ENCODE measurements around the gene CCR9.

Gene CCR9

DNA sequence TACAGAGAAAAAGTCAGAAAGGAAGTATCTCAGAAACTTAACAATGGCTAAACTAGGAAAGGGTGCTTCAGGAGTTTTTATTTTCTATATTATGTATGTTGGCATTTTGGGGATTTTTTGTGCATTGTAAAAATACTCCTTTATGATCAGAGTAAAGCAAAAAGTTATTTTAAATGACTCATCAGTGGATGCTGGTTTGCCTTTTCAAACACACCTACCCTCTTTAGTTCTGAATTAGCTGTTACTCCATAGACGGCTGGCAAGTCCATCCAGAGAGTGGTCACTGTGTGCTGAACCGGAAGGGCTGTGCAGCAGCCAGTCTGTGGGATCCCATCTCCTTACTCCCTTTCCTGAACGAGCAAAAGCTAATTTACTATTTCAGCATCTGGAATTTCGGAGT is 942 bp downstream of the CCR9 start:
- no peaks in the 10 kb centered on the region for H3K36me3 ChIP-seq (ENCODE audit: control insufficient read depth, insufficient read depth, low read length)
- no peaks in the 10 kb centered on the region for H3K4me1 ChIP-seq (ENCODE audit: control insufficient read depth, insufficient read depth, low read length, poor library complexity, severe bottlenecking)
- no peak overlapping the region for H3K4me3 ChIP-seq (ENCODE audit: insufficient read depth, low read depth, low read length, poor library complexity, severe bottlenecking)
- H3K27me3 ChIP-seq (replicated peaks; ENCODE audit: control insufficient read depth, insufficient read depth, low read length, poor library complexity, severe bottlenecking) = no peaks in the 10 kb centered on the region
- no peak for DNase-seq
- H3K27ac ChIP-seq (ENCODE audit: insufficient read depth, low read length, poor library complexity, severe bottlenecking) = no peak overlapping the region
- no peaks in the 10 kb centered on the region for H3K9me3 ChIP-seq (ENCODE audit: control insufficient read depth, low read length)

DNA sequence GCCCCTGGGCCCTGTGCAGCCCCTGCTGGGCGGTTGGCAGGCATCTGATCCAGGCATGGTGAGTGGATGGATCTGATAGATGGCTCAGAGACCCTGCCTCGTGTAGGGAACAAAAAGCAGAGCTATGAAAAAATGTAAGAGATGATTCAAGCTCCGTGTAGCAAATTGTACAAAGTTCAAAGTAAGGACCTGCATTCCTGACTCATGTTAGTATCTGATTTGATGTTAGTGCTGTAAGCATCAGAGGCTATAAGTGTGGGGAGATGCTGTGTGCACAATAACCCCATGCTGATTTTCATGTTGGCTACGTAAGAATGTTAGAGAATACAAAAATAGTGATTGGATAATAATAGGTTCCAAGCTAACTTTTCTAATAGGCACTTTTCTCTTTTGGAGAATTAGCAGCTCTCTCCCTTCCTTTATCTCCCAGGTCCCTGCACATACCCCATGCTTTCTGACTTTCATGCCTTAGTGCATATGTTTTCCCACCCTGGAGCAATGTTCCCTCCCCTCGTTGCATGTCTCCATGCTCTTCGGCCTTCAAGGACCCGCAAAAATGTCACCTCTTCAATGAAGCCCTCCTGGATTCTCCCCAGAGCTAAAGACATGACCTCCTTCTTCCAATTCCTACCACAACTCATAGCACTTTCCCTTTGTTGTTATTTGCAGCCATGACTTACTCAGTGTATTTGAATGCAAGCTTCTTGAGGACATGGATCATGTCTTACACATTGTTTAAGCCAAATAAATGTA is 1.6 kb downstream of the CCR9 start:
- no peak overlapping the region for H3K27ac ChIP-seq (ENCODE audit: insufficient read depth, low read length, poor library complexity, severe bottlenecking)
- H3K36me3 ChIP-seq (ENCODE audit: control insufficient read depth, insufficient read depth, low read length) = no peaks in the 10 kb centered on the region
- no peak for DNase-seq
- H3K4me1 ChIP-seq (ENCODE audit: control insufficient read depth, insufficient read depth, low read length, poor library complexity, severe bottlenecking) = no peaks in the 10 kb centered on the region
- no peak overlapping the region for H3K4me3 ChIP-seq (ENCODE audit: insufficient read depth, low read depth, low read length, poor library complexity, severe bottlenecking)
- H3K9me3 ChIP-seq (ENCODE audit: control insufficient read depth, low read length) = no peaks in the 10 kb centered on the region
- H3K27me3 ChIP-seq (replicated peaks; ENCODE audit: control insufficient read depth, insufficient read depth, low read length, poor library complexity, severe bottlenecking) = no peaks in the 10 kb centered on the region

DNA sequence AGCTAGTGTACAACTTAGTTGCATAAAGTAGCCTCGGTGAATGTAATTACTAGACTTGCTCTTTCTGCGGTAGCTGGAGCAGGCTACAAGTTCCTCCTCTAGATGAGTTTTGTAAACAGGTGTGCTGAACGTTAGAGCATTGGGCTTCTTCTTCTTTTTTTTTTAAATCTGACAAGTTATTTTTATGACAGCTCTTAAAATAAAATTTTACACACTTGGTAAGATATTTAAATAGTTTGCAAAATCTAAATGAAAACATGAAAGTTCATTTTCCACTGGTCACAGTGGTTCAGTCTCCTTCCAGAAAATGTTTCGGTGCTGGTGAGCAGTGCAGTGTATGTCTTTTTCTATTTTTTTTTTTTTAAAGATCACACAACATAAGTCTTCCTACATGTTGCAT is 3.0 kb downstream of the CCR9 start:
- no peak overlapping the region for H3K4me3 ChIP-seq (ENCODE audit: insufficient read depth, low read depth, low read length, poor library complexity, severe bottlenecking)
- DNase-seq = no peak
- no peaks in the 10 kb centered on the region for H3K36me3 ChIP-seq (ENCODE audit: control insufficient read depth, insufficient read depth, low read length)
- no peaks in the 10 kb centered on the region for H3K4me1 ChIP-seq (ENCODE audit: control insufficient read depth, insufficient read depth, low read length, poor library complexity, severe bottlenecking)
- H3K27ac ChIP-seq (ENCODE audit: insufficient read depth, low read length, poor library complexity, severe bottlenecking) = no peak overlapping the region
- no peaks in the 10 kb centered on the region for H3K9me3 ChIP-seq (ENCODE audit: control insufficient read depth, low read length)
- H3K27me3 ChIP-seq (replicated peaks; ENCODE audit: control insufficient read depth, insufficient read depth, low read length, poor library complexity, severe bottlenecking) = no peaks in the 10 kb centered on the region

DNA sequence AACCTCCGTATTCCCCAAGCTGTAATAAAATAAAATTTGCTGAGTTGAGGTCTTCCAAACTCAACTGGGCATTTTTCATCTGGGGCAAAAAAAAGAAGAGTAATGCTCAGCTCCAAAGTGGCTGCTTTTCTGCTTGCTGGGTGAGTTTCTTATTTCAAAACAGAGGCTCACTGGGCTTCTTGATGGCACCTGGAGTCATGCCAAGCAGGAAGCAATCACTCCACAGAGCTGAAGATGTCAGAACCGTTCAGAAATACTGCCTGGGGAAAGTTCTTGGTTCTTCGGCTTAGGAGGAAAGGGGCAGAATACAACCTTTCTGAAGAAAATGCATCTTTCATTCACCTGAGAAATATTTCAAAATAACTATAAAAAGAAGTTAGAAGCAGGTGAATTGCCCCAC is 4.1 kb downstream of the CCR9 start:
- DNase-seq = no peak
- Histone ChIP-seq H3K27ac (ENCODE audit: insufficient read depth, low read length, poor library complexity, severe bottlenecking) (no peak overlapping the region), H3K9me3 (ENCODE audit: control insufficient read depth, low read length) (no peaks in the 10 kb centered on the region), H3K27me3 (replicated peaks; ENCODE audit: control insufficient read depth, insufficient read depth, low read length, poor library complexity, severe bottlenecking) (no peaks in the 10 kb centered on the region), H3K36me3 (ENCODE audit: control insufficient read depth, insufficient read depth, low read length) (no peaks in the 10 kb centered on the region), H3K4me3 (ENCODE audit: insufficient read depth, low read depth, low read length, poor library complexity, severe bottlenecking) (no peak overlapping the region), H3K4me1 (ENCODE audit: control insufficient read depth, insufficient read depth, low read length, poor library complexity, severe bottlenecking) (no peaks in the 10 kb centered on the region)

DNA sequence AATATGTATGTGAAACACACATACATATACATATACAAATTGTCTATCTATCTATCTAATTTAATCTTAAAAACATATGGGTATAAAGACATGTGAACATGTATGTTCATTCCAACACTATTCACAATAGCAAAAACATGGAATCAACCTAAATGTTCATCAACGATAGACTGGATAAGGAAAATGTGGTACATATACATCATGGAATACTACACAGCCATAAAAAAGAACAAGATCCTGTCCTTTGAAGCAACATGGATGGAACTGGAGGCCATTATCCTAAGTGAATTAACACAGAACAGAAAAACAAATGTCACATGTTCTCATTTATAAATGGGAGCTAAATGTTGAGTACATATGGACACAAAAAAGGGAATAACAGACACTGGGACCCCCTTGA is 5.8 kb downstream of the CCR9 start:
- H3K36me3 ChIP-seq (ENCODE audit: control insufficient read depth, insufficient read depth, low read length) = no peaks in the 10 kb centered on the region
- peaks cover 3% of the 10 kb centered on the region for H3K27me3 ChIP-seq (replicated peaks; ENCODE audit: control insufficient read depth, insufficient read depth, low read length, poor library complexity, severe bottlenecking)
- no peak overlapping the region for H3K4me3 ChIP-seq (ENCODE audit: insufficient read depth, low read depth, low read length, poor library complexity, severe bottlenecking)
- H3K9me3 ChIP-seq (ENCODE audit: control insufficient read depth, low read length) = no peaks in the 10 kb centered on the region
- H3K4me1 ChIP-seq (ENCODE audit: control insufficient read depth, insufficient read depth, low read length, poor library complexity, severe bottlenecking) = no peaks in the 10 kb centered on the region
- no peak overlapping the region for H3K27ac ChIP-seq (ENCODE audit: insufficient read depth, low read length, poor library complexity, severe bottlenecking)
- DNase-seq = no peak

DNA sequence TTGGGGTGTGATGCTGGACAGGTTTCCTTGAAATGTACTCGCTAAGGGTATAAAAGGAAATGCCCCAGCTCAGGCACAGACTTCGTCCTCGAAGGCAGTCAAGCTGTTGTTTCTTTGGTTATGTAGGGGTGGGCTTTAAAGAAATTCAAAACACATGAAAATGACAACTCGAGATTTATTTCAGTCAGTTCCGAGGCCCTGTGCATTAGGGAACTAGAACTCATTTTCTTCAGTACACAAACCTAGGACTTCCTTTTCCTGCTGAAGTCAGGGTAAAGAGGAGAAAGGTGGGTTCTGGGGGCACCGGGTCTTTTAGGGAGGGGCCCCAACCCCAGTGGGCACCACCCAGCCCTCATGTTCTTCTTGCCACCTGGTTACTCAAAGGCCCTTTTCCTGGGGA is 7.7 kb downstream of the CCR9 start:
- no peaks in the 10 kb centered on the region for H3K9me3 ChIP-seq (ENCODE audit: control insufficient read depth, low read length)
- H3K4me3 ChIP-seq (ENCODE audit: insufficient read depth, low read depth, low read length, poor library complexity, severe bottlenecking) = no peak overlapping the region
- peaks cover 3% of the 10 kb centered on the region for H3K27me3 ChIP-seq (replicated peaks; ENCODE audit: control insufficient read depth, insufficient read depth, low read length, poor library complexity, severe bottlenecking)
- DNase-seq = no peak
- no peaks in the 10 kb centered on the region for H3K36me3 ChIP-seq (ENCODE audit: control insufficient read depth, insufficient read depth, low read length)
- no peaks in the 10 kb centered on the region for H3K4me1 ChIP-seq (ENCODE audit: control insufficient read depth, insufficient read depth, low read length, poor library complexity, severe bottlenecking)
- H3K27ac ChIP-seq (ENCODE audit: insufficient read depth, low read length, poor library complexity, severe bottlenecking) = no peak overlapping the region

DNA sequence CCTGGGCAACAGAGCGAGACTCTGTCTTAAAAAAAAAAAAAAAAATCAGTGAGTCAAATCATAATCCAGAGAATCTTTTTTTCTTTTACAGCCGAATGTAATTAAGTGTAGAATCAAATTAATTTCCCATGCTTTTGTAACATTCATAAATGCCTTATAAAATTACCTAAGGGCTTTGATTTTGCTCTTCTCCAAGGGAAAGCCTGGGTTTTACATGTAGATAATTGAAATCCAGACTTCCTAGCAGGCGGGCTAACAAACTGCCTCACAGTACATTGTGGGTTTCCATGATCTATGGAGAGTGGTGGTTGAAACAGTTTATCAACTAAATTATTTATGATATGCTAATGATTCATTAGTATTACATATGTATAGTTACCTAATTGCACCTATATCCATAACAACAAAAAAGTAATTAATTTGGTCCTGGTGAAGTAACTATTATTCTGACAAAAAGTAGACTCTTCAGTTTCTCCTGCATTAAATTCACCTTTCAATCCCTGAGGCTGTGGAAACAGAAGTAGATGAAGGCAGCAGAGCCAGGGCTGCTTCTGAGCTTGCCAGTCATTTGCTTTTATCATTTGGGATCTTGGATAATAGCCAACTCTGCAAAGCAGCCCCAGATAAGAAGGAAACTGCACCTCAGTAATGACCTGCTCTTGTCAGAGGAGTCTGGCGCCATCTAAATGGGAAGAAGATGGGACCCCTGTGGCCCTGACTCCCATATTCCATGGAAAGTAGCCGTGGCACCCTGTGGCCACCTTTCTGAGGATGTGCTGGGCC is 9.5 kb downstream of the CCR9 start:
- Histone ChIP-seq H3K4me1 (ENCODE audit: control insufficient read depth, insufficient read depth, low read length, poor library complexity, severe bottlenecking) (no peaks in the 10 kb centered on the region), H3K27ac (ENCODE audit: insufficient read depth, low read length, poor library complexity, severe bottlenecking) (no peak overlapping the region), H3K27me3 (replicated peaks; ENCODE audit: control insufficient read depth, insufficient read depth, low read length, poor library complexity, severe bottlenecking) (peaks cover 3% of the 10 kb centered on the region), H3K36me3 (ENCODE audit: control insufficient read depth, insufficient read depth, low read length) (no peaks in the 10 kb centered on the region), H3K9me3 (ENCODE audit: control insufficient read depth, low read length) (no peaks in the 10 kb centered on the region), H3K4me3 (ENCODE audit: insufficient read depth, low read depth, low read length, poor library complexity, severe bottlenecking) (no peak overlapping the region)
- no peak for DNase-seq

DNA sequence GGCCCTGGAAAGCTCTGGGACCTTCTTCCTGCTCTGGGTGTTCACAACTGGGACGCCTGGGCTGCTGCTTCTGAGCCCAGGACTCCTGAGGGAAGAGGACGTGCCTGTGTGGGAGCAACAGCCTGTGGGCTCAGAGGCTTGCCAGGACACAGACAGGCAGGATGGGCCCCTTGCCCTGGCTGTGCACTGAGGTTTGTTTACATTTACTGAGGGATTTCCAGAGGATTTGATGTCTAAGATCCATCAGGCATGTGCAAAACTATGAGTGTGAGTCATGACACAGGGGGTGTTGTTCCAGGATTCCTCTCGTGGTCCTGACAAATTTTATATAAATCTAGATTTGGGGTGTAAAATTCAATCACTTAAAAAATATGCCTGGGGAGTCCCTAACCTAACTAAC is 10.6 kb downstream of the CCR9 start:
- no peak overlapping the region for H3K27ac ChIP-seq (ENCODE audit: insufficient read depth, low read length, poor library complexity, severe bottlenecking)
- no peaks in the 10 kb centered on the region for H3K9me3 ChIP-seq (ENCODE audit: control insufficient read depth, low read length)
- H3K27me3 ChIP-seq (replicated peaks; ENCODE audit: control insufficient read depth, insufficient read depth, low read length, poor library complexity, severe bottlenecking) = peaks cover 3% of the 10 kb centered on the region
- H3K4me3 ChIP-seq (ENCODE audit: insufficient read depth, low read depth, low read length, poor library complexity, severe bottlenecking) = no peak overlapping the region
- no peaks in the 10 kb centered on the region for H3K36me3 ChIP-seq (ENCODE audit: control insufficient read depth, insufficient read depth, low read length)
- no peaks in the 10 kb centered on the region for H3K4me1 ChIP-seq (ENCODE audit: control insufficient read depth, insufficient read depth, low read length, poor library complexity, severe bottlenecking)
- DNase-seq = no peak

DNA sequence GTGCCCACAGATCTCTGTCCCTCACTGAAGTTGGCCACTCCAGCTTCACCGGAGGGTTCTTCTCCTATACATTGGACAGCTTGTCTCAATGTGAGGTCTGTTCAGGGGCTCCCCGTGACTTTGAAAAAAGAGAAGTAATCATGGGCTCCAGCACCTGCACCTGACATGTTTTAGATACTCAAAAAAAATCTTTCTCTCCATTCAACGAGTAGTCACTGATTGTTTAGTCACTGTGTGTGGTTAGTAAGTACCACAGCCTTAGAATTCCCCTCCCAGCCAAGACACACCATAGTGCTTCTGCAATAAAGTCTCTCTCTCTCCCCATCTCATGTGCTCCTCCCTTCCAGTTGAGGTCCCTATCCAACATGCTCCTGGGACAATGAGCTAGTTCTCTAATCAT is 18.6 kb downstream of the CCR9 start:
- Histone ChIP-seq H3K4me1 (ENCODE audit: control insufficient read depth, insufficient read depth, low read length, poor library complexity, severe bottlenecking) (peaks cover 13% of the 10 kb centered on the region), H3K27me3 (replicated peaks; ENCODE audit: control insufficient read depth, insufficient read depth, low read length, poor library complexity, severe bottlenecking) (no peaks in the 10 kb centered on the region), H3K9me3 (ENCODE audit: control insufficient read depth, low read length) (no peaks in the 10 kb centered on the region), H3K27ac (ENCODE audit: insufficient read depth, low read length, poor library complexity, severe bottlenecking) (no peak overlapping the region), H3K36me3 (ENCODE audit: control insufficient read depth, insufficient read depth, low read length) (no peaks in the 10 kb centered on the region), H3K4me3 (ENCODE audit: insufficient read depth, low read depth, low read length, poor library complexity, severe bottlenecking) (no peak overlapping the region)
- no peak for DNase-seq

GRCh38 chr3:45905755-45906154 is 19.4 kb downstream of the CCR9 start:
- H3K36me3 ChIP-seq (ENCODE audit: control insufficient read depth, insufficient read depth, low read length) = no peaks in the 10 kb centered on the region
- H3K9me3 ChIP-seq (ENCODE audit: control insufficient read depth, low read length) = no peaks in the 10 kb centered on the region
- no peak overlapping the region for H3K27ac ChIP-seq (ENCODE audit: insufficient read depth, low read length, poor library complexity, severe bottlenecking)
- DNase-seq = no peak
- H3K4me3 ChIP-seq (ENCODE audit: insufficient read depth, low read depth, low read length, poor library complexity, severe bottlenecking) = no peak overlapping the region
- H3K4me1 ChIP-seq (ENCODE audit: control insufficient read depth, insufficient read depth, low read length, poor library complexity, severe bottlenecking) = peaks cover 13% of the 10 kb centered on the region
- no peaks in the 10 kb centered on the region for H3K27me3 ChIP-seq (replicated peaks; ENCODE audit: control insufficient read depth, insufficient read depth, low read length, poor library complexity, severe bottlenecking)
